Activated T-helper 1 cell treated with anti-CD3 and anti-CD28 coated beads, Interleukin-2, amount 50 U/mL, for 16 hours (primary cell): ENCODE results near the gene MED22.
"Not testable (repeated sequence)": the region's sequence is repeated elsewhere in the genome, so short reads cannot be mapped to it uniquely, and the experiment has no call there.

ENCODE experiments used
- DNase-seq, 2 donors: peaks; one replicate each; pipeline ENCODE4 v3.0.0-alpha.2; 2020; ENCODE audit warnings: low read depth in 1 of 2, low spot score in 1 of 2

The MED22 gene

DNA sequence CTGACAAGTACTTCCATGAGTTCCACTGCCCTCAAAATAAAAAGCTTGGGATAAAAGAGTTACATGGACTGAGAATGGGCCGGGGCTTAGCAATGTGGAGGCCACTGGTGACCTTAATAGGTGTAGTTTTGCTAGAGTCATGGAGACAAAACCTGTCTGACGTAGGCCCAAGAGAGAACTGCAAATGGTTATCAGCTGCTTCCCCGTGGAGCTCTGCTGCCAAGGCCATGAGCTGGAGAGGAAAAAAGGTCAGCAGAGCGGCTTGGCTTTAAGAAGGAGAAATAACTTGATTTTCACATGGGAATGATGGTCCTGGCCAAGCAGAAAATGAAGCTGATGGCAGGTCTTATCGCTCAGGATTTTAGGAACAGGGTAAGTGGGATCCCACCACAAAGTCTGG is 8.3 kb downstream of the MED22 start:
- DNase-seq, result no peak

DNA sequence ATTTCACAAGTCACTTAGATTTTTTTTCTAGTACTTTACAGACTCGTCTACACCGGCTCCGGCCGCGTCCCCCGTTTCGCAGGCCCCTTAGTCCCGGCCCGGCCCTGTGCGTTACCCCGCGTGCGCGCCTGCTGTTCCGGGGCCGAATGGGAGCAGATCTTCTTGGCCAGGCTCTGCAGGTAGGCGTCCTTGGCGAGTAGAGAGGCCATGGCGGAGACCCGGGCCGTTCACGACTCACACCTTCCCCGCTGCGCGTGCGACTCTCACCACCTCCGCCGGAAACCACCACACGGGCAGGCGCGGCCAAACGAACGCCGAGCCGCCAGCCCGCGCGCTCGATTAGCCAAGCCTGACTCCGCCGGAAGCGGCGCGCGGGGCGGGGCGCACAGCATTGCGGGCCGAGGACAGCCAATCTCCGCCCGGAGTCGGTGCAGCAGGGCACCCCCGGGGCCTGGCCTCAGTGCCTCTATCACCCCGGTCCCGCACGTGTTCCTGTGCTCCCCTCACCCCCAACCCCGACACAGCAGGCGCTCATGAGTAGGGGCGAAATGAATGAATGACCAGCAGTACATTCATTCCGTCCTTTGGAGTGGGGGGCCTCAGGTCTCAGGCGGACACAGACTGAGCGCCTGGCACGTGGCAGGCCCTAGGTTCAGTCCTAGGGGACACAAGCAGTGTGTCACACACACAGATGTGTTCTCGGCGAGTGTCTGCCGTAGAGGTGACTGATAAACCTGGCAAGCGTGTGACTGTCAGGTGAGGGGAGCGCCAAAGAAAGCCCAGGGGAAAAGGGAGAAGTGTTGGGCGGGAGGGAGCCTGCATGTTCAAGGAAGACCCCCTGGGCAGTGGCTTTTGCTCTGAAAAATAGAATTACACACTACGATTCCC is 11.8 kb downstream of the MED22 start, which contains the start of gene SURF6:
TSS of gene SURF6 (minus strand) at position 265 of the 888 bp plus-strand sequence. CDS start at position 209, 56 bp downstream.
- peak; percentile 83 to 93 for DNase-seq

GRCh38 chr9:133334888-133335287 is 13.0 kb downstream of the MED22 start:
- not testable (repeated sequence) for DNase-seq

DNA sequence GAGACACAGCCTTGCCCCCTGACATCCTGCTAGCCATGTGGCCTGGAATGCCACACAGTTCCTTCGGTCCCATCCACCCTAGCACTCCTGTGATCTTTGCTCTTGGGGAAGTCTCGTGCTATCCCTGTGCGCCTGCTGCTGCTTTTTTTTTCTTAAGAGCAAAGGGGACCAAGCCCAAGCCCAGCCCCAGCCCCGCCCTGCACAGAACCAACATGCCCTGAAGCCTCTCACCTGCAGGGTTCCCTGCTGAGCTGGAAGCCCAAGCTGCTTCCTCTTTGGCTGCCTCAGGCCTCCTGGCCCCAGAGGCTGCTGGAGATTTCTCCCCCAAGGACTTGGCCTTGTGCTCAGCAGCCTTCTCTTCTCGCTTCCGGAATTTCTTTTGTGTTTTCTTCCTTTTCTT is 13.8 kb downstream of the MED22 start:
- DNase-seq, result no peak

GRCh38 chr9:133333566-133333965 is 14.4 kb downstream of the MED22 start:
- DNase-seq, result no peak

- no peak for DNase-seq
Measured at GRCh38 chr9:133333011-133333410, 14.9 kb downstream of the MED22 start.

GRCh38 chr9:133332381-133332730 is 15.6 kb downstream of the MED22 start:
- no peak for DNase-seq

DNA sequence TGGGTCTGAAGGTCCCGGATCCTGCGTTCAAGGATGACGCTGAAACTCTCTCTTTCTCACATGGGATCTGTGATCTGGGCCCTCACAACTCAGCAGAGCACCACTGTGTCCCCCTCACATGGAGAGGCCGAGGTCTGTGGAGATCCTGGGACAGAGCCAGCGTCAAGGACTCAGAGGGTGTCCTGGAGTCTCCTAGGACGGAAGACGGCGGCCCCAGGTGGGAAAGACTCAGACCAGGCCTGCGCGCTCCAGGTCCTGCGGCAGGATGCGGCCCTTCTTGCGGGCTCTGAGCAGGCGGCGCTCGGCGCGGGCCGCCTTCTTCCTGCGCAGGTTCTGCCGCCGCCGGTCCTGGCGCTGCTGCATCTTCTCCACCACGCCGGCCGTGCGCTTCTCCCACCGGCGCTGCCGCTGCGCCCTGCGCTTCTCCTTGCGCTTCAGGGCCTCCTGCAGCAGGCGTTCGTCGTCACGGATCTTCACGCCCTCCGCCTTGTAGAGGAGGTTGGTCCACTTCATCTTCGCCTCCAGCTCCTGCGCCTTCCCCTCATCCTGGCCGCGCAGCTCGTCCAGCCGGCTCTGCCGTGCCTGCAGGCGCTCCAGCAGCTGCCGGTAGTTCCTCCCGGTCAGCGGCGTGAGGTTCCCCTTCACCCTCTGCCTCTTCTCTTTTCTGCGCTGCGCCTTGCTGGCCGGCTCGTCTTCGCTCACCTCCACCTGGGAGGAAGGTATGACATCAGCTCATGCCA is 16.1 kb downstream of the MED22 start:
- no peak for DNase-seq

DNA sequence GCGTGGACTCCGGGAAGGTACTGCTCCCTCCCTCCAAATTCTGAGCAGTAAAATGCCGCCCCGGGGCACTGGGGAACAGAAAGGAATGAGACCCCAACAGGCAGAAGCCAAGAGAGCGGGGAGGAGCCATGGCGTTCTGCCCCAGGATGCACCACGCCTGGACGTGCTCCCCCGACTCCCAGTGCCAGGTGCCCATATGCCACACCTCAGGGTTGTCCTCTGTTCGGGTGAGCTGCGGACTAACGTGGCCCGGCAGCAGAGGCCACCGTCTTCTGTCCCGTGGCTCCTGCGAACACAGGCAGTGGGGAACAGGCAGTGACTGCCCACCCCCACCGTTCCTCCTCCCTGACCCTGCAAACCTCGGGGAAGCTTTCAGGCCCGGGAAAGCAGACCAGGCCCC is 16.7 kb downstream of the MED22 start:
- DNase-seq, result no peak

DNA sequence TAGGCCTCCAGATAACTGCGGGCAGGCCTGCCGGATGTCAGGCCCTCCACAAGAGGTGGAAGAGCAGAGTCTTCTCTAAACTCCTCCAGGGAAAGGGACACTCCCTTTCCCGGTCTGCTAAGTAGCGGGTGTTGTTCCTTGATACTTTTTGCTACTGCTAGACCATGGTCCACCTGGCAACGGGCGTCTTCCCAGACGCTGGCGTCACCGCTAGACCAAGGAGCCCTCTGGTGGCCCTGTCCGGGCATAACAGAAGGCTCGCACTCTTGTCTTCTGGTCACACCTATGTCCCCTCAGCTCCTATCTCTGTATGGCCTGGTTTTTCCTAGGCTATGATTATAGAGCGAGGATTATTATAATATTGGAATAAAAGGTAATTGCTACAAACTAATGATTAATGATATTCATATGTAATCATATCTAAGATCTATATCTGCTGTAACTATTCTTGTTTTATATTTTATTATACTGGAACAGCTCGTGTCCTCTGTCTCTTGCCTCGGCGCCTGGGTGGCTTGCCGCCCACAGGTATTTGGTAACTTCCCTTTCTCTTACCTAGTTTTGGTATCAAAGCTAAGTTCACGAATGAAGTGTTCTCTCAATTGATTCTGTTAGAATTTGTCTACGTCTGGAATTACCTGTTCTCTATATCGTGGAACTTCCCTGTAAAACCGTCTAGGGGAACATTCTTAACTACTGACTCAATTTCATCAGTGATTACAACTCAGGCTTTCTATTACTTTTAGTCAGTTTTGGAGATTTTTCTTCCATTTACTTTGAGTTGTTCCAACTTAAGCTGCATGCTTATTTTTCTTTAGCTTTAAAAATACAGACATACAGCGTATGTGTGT is 18.4 kb downstream of the MED22 start:
- DNase-seq, result not testable (repeated sequence)

GRCh38 chr9:133327834-133328484 is 20.0 kb downstream of the MED22 start:
- DNase-seq, result no peak

GRCh38 chr9:133327021-133327420 is 20.9 kb downstream of the MED22 start:
- not testable (repeated sequence) for DNase-seq

GRCh38 chr9:133323991-133324703 is 23.8 kb downstream of the MED22 start:
- DNase-seq, result no peak

GRCh38 chr9:133323211-133323610 is 24.7 kb downstream of the MED22 start:
- DNase-seq, result no peak

- DNase-seq, result no peak
Measured at GRCh38 chr9:133322701-133323100, 25.2 kb downstream of the MED22 start.

DNA sequence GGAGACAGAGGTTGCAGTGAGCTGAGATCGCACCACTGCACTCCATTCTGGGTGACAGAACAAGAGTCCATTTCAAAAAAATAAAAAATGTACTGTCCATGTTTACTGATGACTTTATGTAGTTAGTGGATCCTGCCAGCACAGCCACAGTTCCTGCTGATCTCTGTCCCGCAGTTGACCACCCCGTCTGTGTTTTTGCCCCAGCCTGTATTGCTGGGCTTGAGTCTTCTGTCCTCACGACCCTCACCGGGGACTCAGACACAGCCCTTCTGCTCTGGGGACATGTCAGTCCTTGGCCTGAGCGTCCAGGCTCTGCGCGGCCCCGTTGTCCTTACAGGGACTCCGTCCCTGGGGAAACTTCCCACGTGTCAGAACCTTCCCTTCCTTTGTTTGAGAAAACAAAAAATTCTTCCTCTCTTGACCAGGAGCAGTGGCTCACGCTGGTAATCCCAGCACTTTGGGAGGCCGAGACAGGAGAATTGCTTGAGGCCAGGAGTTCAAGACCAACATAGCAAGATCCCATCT is 26.5 kb downstream of the MED22 start:
- no peak for DNase-seq

DNA sequence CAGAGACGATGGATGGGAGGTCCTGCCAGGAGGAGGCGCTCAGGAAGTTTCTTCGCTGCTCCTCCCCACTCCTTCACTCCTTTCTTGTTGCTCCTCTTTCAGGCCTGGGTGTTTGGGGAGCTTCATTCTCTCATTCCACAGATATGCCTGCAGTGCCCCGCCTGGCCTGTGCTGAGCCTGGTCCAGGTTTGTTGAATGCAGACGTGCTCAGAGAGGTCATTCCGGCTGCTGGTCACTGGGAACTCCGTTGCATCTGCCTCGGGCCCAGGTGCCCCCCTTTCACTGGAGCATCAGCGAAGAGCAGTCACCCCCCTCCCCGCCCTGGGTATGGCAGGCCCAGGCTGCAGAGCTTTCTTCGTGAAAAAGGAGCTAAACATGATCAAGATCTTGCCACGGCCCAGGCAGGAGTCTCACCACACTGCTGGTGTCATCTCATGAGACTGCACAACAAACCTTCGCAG is 27.5 kb downstream of the MED22 start:
- no peak for DNase-seq

- DNase-seq, result not testable (repeated sequence)
Measured at GRCh38 chr9:133317551-133317950, 30.4 kb downstream of the MED22 start.

DNA sequence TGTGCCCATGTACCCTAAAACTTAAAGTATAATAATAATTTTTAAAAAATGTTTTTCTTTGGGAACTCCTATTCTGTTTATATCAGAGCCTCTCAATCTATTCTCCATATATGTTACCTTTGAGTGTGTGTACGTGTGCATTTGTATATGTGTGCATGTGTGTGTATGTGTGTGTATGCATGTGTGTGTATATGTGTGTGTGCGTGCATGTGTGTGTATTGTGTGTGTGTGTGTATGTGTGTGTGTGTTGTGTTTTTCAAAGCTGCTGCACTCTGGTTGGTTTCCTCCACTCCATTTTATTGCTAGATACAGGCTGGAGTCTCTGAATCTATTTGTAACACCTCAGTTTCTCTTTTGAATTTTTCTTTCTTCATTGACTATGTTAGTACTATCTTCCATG is 31.9 kb downstream of the MED22 start:
- no peak for DNase-seq

DNA sequence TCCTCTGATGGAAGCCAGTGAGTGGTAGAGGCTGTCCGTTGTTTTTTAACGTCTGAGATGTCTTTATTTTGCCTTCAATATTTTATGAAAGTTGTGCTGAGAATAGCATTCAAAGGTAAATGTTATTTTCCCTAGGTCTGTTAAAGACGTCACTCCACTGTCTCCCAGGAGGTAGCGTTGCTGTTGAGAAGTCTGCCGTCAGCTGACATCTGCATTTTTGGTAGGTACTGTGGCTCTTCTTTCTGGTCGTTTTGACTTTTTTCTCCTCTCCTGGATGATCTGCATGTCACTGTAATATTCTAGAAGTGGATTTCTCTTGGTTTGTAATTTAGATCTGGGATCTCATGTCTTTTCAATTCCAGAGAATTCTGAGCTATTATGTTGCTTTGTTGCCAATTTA is 38.3 kb downstream of the MED22 start:
- no peak for DNase-seq
